PC-9 (cell line): ENCODE data around the gene KLF12. TPM values are rescaled to one million over a fixed set of nuclear protein-coding genes. Genes with fewer than 3 reads are reported as not detected.
A peak's percentile ranks its signal among the peaks of the same experiment; 100 is the strongest.

ENCODE experiments used
- Bru-seq: library from RNA; stranded (reverse); fragments of 400-500 nt; gene quantifications from one replicate; lab custom pipeline; 2021; lab: Mats Ljungman, UMichigan
- BruChase-seq, 2 experiments: library from RNA; stranded (reverse); fragments of 400-500 nt; gene quantifications; one replicate each; lab custom pipeline; 2021; lab: Mats Ljungman, UMichigan
- BruUV-seq: library from RNA; stranded (reverse); fragments of 400-500 nt; replicated peaks from 2 replicates; lab custom pipeline; 2021; lab: Mats Ljungman, UMichigan
- CTCF ChIA-PET: fragments of 300-600 bp; sonication (Branson Sonifier 250); formaldehyde crosslinking; loops from one replicate; lab custom pipeline; 2022; ENCODE audit warnings: antibody characterized with exemption; lab: Charles Lee
- POLR2A ChIA-PET: fragments of 300-600 bp; sonication (Branson Sonifier 250); formaldehyde crosslinking; loops from one replicate; lab custom pipeline; 2022; ENCODE audit warnings: antibody characterized with exemption; ENCODE audit not compliant: unreplicated experiment; lab: Charles Lee
- DNase-seq, 2 experiments: peaks; one replicate each; pipeline versions ENCODE4 v3.0.0 to v3.0.0-alpha.2; 2015 to 2022; ENCODE audit warnings: mixed read lengths in 1 of 2
- H2AFZ ChIP-seq: fragments of 200-600 bp; sonication (generic); 2 replicates; pipeline ENCODE4 v1.8.1; 2017; ENCODE audit warnings: antibody characterized with exemption
- H3F3A ChIP-seq: fragments of 200-600 bp; sonication (generic); 2 replicates; pipeline ENCODE4 v1.8.1; 2017; ENCODE audit warnings: antibody characterized with exemption, mild to moderate bottlenecking, low read depth; ENCODE audit not compliant: insufficient read depth
- H3K27ac ChIP-seq: fragments of 200-600 bp; sonication (generic); 2 replicates; pipeline ENCODE4 v1.6.1; 2016; ENCODE audit warnings: mixed run types
- H3K27me3 ChIP-seq: fragments of 200-600 bp; sonication (generic); 2 replicates; pipeline ENCODE4 v1.6.1; 2016; ENCODE audit warnings: low read depth, mixed run types; ENCODE audit not compliant: insufficient read depth
- H3K36me3 ChIP-seq: fragments of 200-600 bp; sonication (generic); 2 replicates; pipeline ENCODE4 v1.6.1; 2016; ENCODE audit warnings: low read depth, mixed run types
- H3K4me1 ChIP-seq: fragments of 200-600 bp; sonication (generic); replicated peaks from 2 replicates; pipeline ENCODE4 v1.6.1; 2016; ENCODE audit warnings: mixed run types; ENCODE audit not compliant: insufficient read depth
- H3K4me2 ChIP-seq: fragments of 200-600 bp; sonication (generic); 2 replicates; pipeline ENCODE4 v1.6.1; 2017; ENCODE audit warnings: mixed run types
- H3K4me3 ChIP-seq: fragments of 200-600 bp; sonication (generic); 2 replicates; pipeline ENCODE4 v1.6.1; 2016; ENCODE audit warnings: mixed run types
- H3K79me2 ChIP-seq: fragments of 200-600 bp; sonication (generic); 2 replicates; pipeline ENCODE4 v1.6.1; 2017; ENCODE audit warnings: low read depth, mixed run types
- H3K9me2 ChIP-seq: fragments of 200-600 bp; sonication (generic); 2 replicates; pipeline ENCODE4 v1.8.1; 2017; ENCODE audit warnings: mild to moderate bottlenecking; ENCODE audit not compliant: insufficient read depth
- H3K9me3 ChIP-seq: fragments of 200-600 bp; sonication (generic); 2 replicates; pipeline ENCODE4 v1.8.1; 2016; ENCODE audit warnings: low read depth; ENCODE audit not compliant: insufficient read depth
- H4K20me1 ChIP-seq: fragments of 200-600 bp; sonication (generic); 2 replicates; pipeline ENCODE4 v1.8.1; 2017; ENCODE audit not compliant: insufficient read depth
- EZH2 ChIP-seq: fragments of 200-600 bp; sonication (generic); IDR thresholded peaks from 2 replicates; pipeline ENCODE4 v1.8.0; 2017; ENCODE audit warnings: antibody characterized with exemption, low read depth
- intact Hi-C: fragments of 100-400 bp; cut with micrococcal nuclease; formaldehyde crosslinking; loops from one replicate; pipeline ENCODE4 v1.10.0; 2022; ENCODE audit not compliant: unreplicated experiment
- long read RNA-seq: library from polyadenylated mRNA; stranded (forward); transcript quantifications from one replicate; pipeline ENCODE4 v2.0.0, GENCODE V29; 2022
- total RNA-seq: library from RNA; stranded (reverse); gene quantifications from 2 replicates; pipeline ENCODE4 v1.2.3, GENCODE V29; 2021
- TF ChIP-seq, protein P1 (sequence below): fragments of 200-600 bp; sonication (generic); conservative IDR thresholded peaks from 2 replicates; pipeline ENCODE4 v1.6.1; 2017; ENCODE audit warnings: mixed run types, antibody characterized with exemption, mild to moderate bottlenecking, moderate library complexity

The KLF12 gene
- total RNA-seq (7.0 and 10.3 TPM in 2 replicates), Bru-seq, nascent RNA (percentile 67 among the genes with signal in this experiment), BruChase-seq, experiment 1, labeled RNA remaining after a 2-hour chase (percentile 55 among the genes with signal in this experiment), BruChase-seq, experiment 2, labeled RNA remaining after a 6-hour chase (percentile 57 among the genes with signal in this experiment)
- long read RNA-seq, partial matches to known transcripts, result 0 of 3 reads
- long read RNA-seq, other reads (novel, unspliced or antisense), result 3 of 3 reads

DNA sequence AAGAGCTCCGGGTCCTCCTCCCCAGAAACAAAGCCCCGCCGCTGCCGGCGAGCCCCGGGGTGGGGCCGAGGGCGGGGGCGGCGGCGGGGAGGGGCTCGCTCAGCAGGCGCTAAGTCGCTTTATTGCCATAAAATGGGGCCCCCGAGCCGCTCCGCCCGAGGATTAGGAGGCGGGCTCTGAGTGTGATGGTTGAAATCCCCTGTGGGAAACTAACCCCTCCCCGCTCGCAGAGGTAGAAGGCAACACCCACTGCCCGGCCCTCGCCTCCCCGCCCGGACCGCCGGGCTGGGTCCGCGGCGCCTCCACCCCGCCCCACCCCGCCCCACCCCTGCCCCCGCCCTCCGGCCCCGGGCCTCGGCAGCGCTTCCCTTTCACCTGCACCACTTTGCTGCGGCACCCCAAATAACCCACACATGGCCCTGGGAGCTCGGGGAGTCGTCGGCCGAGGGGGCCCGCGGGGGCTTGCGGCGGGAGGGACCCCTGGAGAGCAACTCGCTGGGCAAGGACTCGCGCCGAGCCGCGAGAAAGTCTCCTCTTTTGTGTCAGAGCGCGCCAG lies at the start of gene KLF12:
KLF12 (minus strand) TSS at position 184 of the 556 bp plus-strand sequence.
- CTCF ChIA-PET, result interaction anchor here (0.6 kb wide), 3 partner anchors 153 to 276 kb away, joined by 3 to 4 read pairs (median 3); no protein-coding TSS in a partner anchor
- Histone ChIP-seq H3K27me3 (peaks cover 17% of the 10 kb centered on the region), H3K9me3 (no peaks in the 10 kb centered on the region), H3K4me1 (0 out of 2 replicates have a peak, but pooled peaks cover 7% of the 10 kb centered on the region), H3K36me3 (no peaks in the 10 kb centered on the region), H2AFZ (peak within 1 kb of the TSS; percentile 78), H3K4me2 (peak within 1 kb of the TSS; percentile 81), H4K20me1 (no peaks in the 10 kb centered on the region), H3K79me2 (no peaks in the 10 kb centered on the region), H3F3A (no peaks in the 10 kb centered on the region), H3K27ac (no peak within 1 kb of the TSS), H3K9me2 (no peaks in the 10 kb centered on the region), H3K4me3 (peak within 1 kb of the TSS; percentile 62)
- intact Hi-C loops, result loop anchor here (1.0 to 5.0 kb wide), 3 partner anchors 98 to 297 kb away; no protein-coding TSS in a partner anchor
- TF ChIP-seq EZH2, result no peak
- TF ChIP-seq, protein P1, sequence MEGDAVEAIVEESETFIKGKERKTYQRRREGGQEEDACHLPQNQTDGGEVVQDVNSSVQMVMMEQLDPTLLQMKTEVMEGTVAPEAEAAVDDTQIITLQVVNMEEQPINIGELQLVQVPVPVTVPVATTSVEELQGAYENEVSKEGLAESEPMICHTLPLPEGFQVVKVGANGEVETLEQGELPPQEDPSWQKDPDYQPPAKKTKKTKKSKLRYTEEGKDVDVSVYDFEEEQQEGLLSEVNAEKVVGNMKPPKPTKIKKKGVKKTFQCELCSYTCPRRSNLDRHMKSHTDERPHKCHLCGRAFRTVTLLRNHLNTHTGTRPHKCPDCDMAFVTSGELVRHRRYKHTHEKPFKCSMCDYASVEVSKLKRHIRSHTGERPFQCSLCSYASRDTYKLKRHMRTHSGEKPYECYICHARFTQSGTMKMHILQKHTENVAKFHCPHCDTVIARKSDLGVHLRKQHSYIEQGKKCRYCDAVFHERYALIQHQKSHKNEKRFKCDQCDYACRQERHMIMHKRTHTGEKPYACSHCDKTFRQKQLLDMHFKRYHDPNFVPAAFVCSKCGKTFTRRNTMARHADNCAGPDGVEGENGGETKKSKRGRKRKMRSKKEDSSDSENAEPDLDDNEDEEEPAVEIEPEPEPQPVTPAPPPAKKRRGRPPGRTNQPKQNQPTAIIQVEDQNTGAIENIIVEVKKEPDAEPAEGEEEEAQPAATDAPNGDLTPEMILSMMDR, result no peak
- DNase-seq, result peak in 1 of 2 experiments; percentile 85
- POLR2A ChIA-PET, result interaction anchor here (0.6 to 0.7 kb wide), 2 partner anchors 39 to 152 kb away, joined by 4 to 13 read pairs; no protein-coding TSS in a partner anchor
- no TSS peak for BruUV-seq

DNA sequence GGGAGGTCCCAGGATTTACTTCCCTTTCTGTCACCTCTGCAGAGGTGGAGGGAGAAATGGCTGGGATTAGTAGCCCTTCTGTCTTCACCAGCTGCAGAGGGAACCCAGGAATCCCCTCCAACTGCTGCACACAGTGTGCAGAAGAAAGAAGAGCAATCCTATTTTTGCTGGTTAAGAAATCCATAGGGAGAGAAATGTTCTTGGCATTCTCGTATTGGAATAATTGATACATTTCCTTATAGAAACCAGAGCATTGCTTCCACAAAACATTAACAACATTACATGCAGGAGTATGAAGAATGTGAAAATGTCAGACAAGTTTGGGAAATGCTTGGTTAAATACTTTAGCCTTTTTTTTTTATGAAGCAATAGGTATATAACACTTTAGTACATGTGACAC lies 48.3 kb upstream of the KLF12 start:
- intact Hi-C loops, result no loop called here
- BruUV-seq, result no TSS peak

GRCh38 chr13:74174810-74175209 lies 40.6 kb upstream of the KLF12 start:
- no TSS peak for BruUV-seq
- peak in 1 of 2 experiments; percentile 1 for DNase-seq

More for the DNA sequence above, 48.3 kb upstream of the KLF12 start:
- TF ChIP-seq, protein P1, result no peak
- Histone ChIP-seq H3K36me3 (no peaks in the 10 kb centered on the region), H3K9me2 (no peaks in the 10 kb centered on the region), H3K9me3 (no peaks in the 10 kb centered on the region), H3K4me2 (no peak overlapping the region), H3K4me1 (no peaks in the 10 kb centered on the region), H4K20me1 (no peaks in the 10 kb centered on the region), H2AFZ (0 out of 2 replicates have a peak overlapping the region, but pooled peaks have one; percentile 52), H3F3A (no peaks in the 10 kb centered on the region), H3K27me3 (no peaks in the 10 kb centered on the region), H3K4me3 (no peak overlapping the region), H3K27ac (no peak overlapping the region), H3K79me2 (no peaks in the 10 kb centered on the region)
- no peak for DNase-seq
- ChIA-PET POLR2A (no interaction called here), CTCF (no interaction called here)

More at GRCh38 chr13:74174810-74175209, 40.6 kb upstream of the KLF12 start:
- intact Hi-C loops, result no loop called here
- Histone ChIP-seq H3K4me1 (no peaks in the 10 kb centered on the region), H3K27ac (no peak overlapping the region), H3F3A (no peaks in the 10 kb centered on the region), H3K36me3 (no peaks in the 10 kb centered on the region), H3K27me3 (no peaks in the 10 kb centered on the region), H2AFZ (0 out of 2 replicates have a peak overlapping the region, but pooled peaks have one; percentile 13), H3K4me3 (no peak overlapping the region), H3K9me3 (no peaks in the 10 kb centered on the region), H3K9me2 (no peaks in the 10 kb centered on the region), H3K4me2 (no peak overlapping the region), H3K79me2 (no peaks in the 10 kb centered on the region), H4K20me1 (no peaks in the 10 kb centered on the region)
- CTCF ChIA-PET, result no interaction called here
- POLR2A ChIA-PET, result no interaction called here
- TF ChIP-seq, protein P1, result no peak
- no peak for TF ChIP-seq EZH2
